IPS-NIHi11 (cell line): ENCODE measurements around the gene NCAPH2.
"Not testable (repeated sequence)": the region's sequence is repeated elsewhere in the genome, so short reads cannot be mapped to it uniquely, and the experiment has no call there.

ENCODE experiments used
- DNase-seq: peaks from one replicate; pipeline ENCODE4 v3.0.0; 2012; ENCODE audit warnings: mixed read lengths, low spot score

NCAPH2 gene

DNA sequence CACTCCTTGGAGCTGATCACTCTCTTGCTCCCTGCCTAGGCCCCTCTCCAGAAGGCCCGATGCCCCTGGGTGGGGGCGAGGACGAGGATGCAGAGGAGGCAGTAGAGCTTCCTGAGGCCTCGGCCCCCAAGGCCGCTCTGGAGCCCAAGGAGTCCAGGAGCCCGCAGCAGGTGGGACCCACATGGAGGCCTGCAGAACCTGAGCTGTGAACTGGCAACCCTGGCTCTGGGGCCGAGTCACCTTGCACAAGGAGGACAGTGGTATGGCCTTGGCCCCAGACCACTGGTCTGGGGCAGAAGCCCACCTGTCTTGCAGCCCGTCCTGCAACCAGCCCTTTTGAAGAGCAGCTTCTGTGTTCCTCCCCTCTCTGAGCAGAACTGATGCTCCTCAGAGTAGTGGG, 11.1 kb downstream of the NCAPH2 start:
- no peak for DNase-seq

DNA sequence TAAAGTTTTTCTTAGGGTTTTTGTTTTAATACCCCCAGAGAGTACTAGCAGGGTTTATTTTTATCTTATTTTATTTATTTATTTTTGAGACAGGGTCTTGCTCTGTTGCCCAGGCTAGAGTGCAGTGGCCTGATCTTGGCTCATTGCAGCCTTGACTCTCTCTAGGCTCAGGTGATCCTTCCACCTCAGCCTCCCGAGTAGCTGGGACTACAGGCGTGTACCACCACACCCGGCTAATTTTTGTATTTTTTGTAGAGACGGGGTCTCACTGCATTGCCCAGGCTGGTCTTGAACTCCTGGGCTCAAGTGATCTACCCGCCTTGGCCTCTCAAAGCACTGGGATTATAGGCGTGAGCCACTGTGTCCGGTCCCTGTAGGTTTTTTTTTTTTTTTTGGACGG, 12.2 kb downstream of the NCAPH2 start:
- DNase-seq = not testable (repeated sequence)

DNA sequence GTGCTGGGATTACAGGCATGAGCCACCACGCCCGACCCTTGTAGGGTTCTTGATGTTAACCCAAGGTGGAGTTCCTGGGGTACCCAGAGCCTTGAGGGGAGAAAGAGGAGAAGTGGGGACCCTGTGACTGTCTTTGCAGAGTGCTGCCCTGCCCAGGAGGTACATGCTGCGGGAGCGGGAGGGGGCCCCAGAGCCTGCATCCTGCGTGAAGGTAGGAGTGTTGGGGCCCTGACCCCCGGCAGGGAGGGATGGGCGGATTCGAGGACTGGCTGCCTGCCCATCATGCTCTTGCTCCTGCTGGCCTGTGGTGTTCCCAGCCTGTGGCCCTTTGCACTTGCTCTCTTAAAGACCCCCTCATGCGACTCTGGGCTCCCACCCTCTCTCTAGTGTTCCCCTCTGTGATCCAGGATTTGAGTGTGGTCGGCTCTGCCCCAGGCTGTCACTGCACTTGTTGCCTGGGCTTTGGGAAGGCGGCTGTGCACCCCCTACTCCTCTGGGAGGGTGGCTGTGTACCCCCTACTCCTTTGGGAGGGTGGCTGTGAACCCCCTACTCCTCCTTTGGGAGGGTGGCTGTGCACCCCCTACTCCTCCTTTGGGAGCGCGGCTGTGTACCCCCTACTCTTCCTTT, 12.9 kb downstream of the NCAPH2 start:
- DNase-seq = no peak

DNA sequence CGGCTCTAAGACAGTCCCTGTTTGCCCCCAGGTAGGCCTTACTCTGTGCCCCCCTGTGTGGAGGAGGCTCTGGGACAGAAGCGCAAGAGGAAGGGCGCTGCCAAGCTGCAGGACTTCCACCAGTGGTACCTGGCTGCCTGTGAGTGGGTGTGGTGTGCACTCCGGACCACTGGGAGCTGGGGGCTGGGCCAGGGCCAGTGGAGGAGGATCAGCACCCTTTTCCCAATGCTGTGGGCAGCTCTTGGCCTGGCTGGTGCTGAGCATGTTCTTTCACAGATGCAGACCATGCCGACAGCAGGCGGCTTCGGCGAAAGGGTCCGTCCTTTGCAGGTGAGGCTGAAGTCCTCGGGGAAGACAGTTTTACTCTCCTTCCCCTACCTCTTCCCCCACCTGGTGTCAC, 13.7 kb downstream of the NCAPH2 start:
- no peak for DNase-seq

DNA sequence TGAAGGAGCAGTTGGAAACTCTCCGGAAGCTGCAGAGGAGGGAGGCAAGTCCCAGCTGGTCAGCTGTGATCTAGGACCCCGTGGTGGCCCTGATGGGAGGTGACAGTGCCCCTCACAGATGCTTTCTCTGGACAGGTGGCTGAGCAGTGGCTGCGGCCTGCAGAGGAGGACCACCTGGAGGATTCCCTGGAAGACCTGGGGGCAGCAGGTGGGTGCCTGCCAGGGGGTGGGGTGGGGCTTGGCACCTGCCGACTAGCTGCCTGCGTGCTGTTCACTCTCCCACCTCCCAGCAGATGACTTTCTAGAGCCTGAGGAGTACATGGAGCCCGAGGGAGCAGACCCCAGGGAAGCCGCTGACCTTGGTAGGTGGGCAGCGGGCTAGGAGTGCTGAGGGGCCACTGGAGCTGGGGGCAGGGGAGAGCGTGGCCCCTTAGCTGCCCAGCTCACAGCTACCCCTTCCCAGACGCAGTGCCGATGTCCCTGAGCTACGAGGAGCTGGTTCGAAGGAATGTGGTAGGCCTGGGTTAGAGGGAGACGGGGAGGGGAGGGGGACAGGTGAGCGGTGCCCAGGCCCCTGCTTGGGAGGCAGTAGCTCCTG, 14.3 kb downstream of the NCAPH2 start:
- DNase-seq = no peak

DNA sequence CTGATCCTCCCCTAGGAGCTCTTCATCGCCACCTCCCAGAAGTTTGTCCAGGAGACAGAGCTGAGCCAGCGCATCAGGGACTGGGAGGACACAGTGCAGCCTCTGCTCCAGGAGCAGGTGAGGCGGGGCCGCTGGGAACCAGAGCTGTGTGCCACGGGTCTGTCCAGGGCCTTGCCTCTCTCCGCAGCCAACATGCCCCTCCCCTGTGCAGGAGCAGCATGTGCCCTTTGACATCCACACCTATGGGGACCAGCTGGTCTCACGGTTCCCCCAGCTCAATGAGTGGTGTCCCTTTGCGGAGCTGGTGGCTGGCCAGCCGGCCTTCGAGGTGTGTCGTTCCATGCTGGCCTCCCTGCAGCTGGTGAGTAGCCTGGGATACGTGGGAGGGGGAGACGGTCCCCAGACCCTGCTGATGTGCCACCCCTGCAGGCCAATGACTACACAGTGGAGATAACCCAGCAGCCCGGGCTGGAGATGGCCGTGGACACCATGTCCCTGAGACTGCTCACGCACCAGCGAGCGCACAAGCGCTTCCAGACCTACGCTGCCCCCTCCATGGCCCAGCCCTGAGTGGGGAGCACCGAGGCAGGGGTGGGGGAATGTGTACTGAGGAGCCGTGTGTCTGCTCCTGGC, 14.9 kb downstream of the NCAPH2 start:
- no peak for DNase-seq

DNA sequence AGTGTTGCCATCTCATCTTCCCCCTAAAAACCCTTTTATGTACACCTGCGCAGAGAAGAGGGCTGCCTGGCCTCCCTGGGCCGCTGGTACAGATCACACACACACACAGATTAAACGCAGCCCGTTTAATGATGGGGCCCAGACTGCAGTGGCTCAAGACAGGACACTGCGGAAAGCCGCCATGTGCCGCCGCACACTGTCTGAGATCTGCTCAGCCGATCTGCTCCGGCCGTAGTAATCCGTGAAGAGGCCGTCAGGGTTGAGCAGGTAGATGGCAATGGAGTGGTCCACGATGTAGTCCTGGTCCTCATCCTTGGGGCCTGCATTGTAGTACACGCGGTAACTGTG, 15.4 kb downstream of the NCAPH2 start:
- DNase-seq = no peak

DNA sequence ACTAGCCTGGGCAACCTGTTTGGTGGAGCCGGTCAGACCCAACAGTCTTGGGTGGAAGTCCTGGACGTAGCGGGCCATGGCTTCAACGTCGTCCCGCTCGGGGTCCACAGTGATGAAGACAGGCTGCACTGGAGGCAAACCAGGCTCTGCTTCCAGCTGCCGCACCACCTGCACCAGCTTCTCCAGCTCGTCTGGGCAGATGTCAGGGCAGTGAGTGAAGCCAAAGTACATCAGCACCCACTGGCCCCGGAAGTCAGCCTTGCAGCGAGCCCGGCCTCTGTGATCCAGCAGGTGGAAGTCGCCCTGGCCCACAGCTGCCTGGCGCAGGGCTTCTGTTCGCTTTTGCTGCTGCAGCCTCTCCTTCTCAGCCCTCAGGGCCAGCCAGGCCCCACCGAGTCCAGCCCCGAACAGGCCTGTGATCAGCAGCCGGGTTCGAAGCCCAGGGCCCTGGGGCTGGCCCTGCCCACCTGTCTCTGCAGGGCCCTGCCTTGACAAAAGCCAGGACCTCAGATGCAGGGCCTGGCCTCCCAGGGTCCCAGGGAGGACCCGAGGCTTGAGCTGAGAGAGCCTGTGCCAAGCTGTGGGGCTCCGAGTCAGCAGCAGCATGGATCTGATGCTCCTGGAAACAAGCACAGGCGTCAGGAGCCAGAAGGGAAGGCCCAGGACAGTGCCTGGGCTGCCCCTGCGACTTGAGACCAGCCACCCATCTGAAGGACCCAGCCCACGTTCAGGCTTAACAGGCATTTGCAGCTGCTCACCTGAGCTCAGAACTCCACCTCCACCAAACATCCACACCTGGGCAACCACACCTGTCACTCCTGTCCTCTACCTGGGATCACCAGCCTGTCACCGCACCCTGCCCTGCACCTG, 16.0 kb downstream of the NCAPH2 start:
- DNase-seq = no peak

DNA sequence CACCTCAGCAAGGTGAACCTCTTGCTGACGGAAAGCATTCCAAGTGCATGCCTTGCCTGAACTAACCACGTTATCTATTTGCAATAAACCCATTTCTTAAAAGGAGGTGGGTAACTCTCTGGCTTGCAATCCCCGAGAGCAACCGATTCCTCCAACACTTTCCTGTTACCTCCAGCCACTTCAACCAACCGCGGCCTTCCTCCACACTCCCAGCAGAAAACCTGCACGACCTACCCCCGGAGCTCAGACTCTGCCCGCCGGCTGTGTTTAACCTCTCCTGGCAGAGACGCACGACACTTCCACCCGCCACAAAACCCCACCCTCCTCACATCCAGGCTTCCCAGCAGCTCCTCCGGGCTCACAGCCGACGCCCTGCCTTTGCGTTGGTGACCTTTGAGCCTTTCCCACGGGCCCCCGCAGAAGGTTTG, 16.7 kb downstream of the NCAPH2 start:
- DNase-seq = no peak

DNA sequence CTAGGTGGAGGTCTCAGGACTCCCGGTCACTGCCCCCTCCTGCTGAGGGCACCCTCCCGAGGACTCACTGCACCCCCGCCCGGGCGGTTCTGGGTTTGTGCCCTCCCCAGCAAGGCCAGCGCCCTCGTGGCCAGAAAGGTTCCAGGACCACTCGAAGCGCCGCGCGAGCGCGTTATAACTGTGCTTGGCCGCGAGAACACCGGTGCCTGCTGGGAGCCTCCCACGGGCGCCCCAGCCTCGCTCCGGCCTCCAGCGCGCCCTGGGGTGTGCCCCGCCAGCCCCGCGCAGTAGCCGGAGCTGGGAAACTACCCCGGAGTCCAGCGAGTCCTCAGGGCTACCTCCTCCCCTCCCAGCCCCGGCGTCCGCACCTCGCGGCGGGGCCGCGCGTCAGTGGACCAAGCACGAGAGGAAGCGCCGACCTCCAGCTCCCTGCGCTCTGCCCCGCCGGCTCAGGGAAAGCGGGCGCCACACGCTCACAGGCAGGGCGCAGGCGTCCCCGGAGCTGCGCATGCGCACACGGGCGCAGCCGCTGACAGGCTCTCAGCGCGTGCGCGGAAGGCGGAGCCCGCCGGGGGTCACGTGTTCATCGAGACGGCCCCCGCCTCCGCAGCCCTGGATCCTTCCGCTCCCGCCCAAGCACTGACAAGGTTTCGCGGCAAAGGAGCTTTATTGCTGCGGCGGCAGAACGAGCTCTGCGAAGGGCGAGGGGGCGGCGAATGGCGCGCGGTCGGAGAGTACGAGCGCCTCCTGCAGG, 17.3 kb downstream of the NCAPH2 start, which contains the start of gene SCO2:
Gene SCO2 (minus strand): TSS at position 495 of the 754 bp plus-strand sequence. CDS start 1,187 bp downstream, outside the sequence.
- DNase-seq = peak; percentile 99

DNA sequence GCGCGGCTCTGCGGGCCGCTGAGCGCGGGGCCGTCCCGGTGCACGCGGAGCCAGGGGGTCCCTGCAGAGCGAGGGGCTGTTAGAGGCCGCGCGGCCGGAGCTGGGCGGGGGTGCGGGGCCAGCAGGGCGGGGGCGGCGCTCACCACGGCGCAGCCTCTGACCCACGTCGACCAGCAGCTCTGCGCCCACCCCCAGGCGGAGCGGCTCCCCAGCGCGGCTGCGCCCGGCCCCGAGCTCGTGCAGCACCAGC, 17.8 kb downstream of the NCAPH2 start:
- DNase-seq = no peak

DNA sequence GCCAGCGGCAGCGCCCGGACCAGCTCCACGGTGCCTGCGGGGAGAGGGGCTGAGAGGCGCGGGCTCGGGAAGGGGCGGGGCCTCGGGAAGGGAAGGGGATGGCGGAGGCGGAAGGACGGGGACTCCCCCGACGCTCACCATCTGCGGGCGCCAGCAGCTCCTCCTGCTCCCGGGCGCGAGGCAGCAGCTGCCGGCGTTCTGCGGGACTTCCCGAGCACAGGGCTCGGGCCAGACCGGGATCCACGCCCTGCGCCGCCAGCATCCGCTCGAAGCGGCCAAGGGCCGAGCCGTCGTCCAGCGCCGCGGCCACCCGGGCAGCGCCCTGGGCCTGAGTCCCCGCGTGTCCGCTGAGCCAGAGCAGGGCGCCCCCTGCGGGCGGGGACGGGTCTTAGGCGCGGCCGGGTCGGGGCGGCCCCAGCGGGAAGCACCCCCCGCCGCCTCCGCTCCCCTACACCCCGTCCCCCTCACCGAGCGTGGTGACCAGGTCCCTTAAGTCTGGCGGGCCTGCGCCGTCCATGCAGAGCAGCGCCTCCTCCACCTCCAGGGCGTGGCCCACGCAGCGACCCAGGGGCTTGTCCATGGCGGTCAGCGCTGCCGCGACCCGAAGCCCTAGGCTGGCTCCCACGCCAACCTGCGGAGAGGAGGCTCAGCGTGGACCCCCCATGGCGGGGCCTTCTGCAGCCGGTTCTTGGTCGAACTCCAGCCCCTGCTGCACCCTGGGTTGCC, 18.2 kb downstream of the NCAPH2 start:
- peak; percentile 85 for DNase-seq

DNA sequence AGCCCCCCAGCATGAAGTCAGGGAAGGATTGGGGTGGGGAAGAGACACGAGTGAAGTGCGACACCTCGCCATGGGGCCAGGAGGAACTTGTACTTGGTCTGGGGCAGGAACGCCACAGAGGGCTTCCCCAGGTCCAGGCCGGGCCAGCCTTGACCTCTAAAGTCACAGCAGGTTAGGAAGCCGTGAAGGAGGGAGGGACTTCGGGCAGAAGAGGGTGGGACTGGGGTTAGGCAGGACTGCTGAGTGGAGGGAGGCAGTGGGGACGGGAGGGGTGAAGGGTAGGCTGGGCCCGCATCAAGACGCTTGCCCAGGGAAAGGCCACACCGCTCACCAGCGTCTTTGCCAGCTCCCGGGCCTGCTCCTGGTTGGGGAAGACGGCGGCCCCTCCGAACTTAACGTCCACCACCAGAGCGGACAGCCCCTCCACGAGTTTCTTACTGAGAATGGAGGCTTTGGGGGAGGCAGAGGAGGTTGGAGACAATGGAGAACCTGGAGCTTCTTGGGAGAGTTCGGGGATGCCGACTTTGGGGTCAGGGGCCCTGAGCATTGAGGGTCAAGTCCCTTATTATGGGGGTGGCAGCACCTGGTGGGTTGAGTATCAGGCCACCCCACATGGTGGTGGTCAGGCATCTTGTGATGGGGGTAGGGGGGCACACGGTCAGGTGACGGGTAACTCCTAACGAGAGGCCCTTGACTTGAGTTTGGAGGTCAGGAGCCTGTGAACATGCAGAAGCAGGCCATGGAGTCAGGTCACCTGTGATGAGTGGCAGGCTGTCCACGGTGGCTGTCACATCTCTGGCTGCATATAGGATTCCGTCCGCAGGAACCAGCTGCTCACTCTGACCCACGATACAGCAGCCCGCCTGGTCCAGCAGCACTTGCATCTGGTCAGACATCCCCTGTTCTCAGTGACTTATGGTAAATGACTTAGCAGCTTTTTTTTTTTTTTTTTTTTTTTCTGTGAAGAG, 19.1 kb downstream of the NCAPH2 start:
- peak; percentile 71 for DNase-seq

DNA sequence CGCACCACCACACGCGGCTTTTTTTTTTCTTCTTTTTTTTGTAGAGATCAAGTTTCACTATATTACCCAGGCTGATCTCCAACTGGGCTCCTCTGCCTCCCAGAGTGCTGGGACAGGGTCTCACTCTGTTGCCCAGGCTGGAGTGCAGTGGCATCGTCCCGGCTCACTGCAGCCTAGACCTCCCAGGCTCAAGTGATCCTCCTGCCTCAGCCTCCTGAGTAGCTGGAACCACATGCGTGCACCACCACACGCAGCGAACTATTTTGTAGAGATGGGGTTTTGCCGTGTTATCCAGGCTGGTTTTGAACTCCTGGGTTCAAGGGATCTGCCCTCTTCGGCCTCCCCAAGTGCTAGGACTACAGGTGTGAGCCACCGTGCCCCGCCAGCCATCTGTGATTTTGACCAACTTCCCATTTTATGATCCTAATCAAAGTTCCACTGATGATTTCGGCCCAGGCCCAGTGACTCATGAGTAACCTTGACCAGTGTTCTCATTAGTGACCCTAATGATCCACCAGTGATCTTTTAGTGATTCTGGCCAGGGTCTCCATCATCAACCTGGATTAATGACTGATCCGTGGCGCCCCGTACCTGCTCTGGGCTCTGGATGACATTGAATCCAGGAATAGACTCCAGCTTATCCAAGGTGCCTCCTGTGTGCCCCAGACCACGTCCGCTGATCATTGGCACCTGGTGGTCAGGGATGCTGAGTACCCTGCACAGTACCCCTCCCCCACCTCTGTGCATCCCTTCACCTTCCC, 20.1 kb downstream of the NCAPH2 start:
- DNase-seq = no peak

DNA sequence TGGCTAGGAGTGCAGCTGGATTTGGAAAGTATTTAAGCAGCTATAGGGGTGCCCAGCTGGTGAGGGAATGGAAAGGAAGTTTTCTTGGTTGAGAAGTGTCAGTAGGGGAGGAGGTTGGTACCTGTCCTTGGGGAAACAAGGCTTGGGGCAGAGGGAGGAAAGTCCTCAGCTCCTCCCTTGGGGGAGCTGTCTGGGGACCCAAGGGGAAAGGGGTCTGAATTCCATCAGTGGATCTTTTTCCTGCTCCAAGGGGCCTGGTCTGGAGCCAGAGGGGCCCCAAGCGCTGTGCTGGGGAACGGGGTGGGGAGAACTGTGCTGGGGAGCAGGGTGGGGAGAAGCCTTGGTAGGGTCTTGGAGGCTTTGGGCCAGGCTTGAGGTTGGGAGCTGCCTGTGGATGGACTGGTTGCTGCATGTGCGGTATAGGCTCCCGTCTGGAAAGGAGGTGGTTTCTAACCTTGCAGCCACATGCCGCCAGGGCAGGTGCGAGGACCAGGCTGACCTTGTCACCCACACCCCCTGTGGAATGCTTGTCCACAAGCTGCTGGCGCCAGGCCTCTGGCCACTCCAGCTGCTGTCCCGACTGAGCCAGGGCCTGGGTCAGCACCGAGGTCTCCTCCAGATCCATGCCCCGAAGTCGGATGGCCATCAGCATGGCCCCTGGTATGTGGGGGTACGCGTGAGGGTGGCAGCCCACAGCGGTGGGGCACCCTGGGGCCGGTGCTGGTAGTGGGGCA, 20.8 kb downstream of the NCAPH2 start:
- DNase-seq = no peak

DNA sequence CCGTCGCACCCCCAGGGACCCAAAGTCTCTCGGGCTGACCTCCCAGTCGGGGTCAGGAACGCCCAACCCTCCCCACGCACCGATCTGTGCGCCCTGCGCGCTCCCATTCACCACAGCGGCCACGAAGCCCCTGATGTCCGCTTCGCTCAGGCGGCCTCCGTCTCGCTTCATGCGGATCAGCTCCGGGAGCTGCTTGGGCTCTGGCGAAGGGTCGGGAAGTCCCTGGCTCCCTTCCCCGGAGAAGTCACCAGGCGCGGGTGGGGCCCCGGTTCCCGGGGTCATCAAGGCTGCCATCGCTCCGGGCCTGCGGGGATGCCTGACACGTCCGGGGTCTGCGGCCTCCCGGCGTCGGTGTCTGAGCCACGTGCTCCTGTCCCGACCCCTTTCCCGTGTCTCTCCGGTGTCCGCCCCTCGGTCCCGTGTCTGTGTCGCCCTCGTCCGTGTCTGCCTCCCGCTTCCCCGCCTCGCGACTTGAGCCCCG, 21.4 kb downstream of the NCAPH2 start:
- no peak for DNase-seq

DNA sequence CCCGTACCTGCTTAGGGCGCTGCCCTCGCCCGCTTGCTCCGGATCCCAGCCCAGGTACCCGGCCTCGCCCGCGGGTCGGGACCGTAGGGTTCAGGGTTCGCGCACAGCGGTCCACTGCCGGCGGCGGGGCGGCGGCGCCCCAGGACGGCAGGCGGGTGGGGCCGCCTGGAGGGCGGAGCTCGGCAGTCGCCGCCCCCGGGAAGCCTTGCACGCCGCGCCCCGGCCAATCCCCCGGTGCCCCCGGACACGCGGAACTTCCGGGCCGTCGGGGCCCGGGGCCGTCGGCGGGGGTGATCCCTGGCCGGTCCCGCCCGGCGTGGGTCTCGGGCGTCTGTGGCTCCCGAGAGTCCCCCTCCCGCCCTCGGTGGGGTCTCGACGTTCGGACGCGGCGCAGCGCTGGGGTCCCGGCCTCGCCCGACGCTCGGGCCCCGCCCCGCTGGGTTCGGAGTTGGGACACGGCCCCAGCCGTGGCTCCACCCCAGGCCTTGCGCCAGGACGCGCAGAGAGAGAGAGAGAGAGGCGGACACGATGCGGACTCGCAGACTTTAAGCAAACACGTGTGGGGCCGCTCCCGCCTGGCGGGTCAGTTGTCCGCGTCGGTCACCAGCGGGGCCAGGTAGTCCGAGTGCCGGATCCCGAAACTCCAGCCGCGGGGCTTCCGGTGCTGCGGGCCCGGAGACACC, 22.0 kb downstream of the NCAPH2 start, which contains the start of gene TYMP:
Gene TYMP (minus strand): TSS at position 116 of the 683 bp plus-strand sequence. CDS start 303 bp downstream, outside the sequence.
- DNase-seq = no peak

DNA sequence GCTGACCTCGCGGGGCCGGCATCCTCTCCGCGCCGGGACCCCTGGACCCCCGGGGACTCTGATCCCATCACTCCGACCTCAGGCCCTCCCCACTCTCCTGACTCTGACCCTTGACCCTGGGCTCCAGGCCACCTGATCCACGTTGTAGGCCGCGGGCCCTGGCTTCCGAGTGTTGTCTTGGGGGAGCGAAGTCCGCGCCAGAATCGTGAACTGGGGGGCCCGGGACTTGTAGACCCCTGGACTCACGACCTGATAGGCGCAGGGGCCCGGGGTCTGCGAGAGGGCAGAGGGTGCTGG, 22.5 kb downstream of the NCAPH2 start:
- DNase-seq = peak; percentile 21
